ENCODE data around the gene CCNL1. TPM values are rescaled to one million over a fixed set of nuclear protein-coding genes. Genes with fewer than 3 reads are reported as not detected.

CCNL1 gene
- total and polyA plus RNA-seq, 2 of the 8 experiments (the other 6 are each of a cell fraction or from before 2014, with no cell fraction given), result 64.5 to 68.6 TPM

DNA sequence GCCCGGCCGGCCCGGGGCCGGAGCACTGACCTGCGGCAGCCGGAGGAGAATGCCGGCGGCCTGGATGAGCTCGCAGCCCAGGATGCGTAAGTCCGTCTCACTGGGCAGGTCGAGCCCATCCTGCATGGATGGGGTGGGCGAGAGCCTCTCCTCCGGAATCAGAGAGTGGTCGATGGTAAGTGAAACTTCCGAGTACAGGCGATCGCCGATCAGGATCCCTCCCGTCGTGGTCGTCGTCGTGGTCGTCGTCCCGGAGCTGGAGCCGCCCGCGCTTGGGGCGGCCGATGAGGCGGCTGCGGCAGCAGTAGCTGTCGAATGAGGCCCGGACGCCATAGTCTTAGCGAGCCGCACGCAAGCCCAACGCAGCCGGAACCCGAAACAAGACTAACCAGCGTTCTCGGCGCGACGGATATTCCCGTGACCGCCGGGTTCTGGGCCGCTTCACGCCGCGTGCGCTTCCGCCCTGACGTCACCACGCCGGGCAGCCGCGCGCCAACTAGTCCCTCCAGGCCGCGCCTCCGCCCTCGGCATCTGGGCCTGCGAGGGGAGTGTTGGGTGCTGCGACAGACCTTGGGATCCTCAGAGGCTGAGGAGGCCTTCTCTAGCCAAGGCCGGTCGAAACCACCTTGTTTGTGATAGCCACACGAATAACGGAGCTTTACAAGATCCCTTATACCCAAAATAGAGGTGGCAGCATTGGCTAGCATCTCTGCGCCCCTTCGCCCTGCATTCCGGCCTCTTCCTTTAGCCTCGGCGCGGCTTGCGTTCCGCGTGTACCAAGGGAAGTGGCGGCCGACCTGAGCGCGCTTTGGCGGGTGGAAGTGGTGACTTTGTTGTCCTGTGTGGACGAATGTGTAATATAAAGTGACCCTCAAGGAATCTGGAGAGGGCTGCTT is at the start of gene CCNL1 (continued):
- TF ChIP-seq BCL11A (IDR thresholded peaks at IDR 0.05; ENCODE audit: low read depth in 2 of 2, low read length in 2 of 2) (no peak), GTF2F1 (IDR thresholded peaks at IDR 0.05; ENCODE audit: borderline replicate concordance, low read depth, low read length) (peak; percentile 96), BRCA1 (IDR thresholded peaks at IDR 0.05; ENCODE audit: low read depth, low read length) (peak; percentile 60; the same call in 1 of the 2 replicates), POU5F1 (IDR thresholded peaks at IDR 0.05; ENCODE audit: low read depth, low read length) (no peak), JUND (IDR thresholded peaks at IDR 0.05; ENCODE audit: low read length) (peak; percentile 91), YY1 (IDR thresholded peaks at IDR 0.05; ENCODE audit: low read depth, low read length) (peak; percentile 82), CHD7 (IDR thresholded peaks at IDR 0.05; ENCODE audit: insufficient replicate concordance, low read length) (no peak), KDM4A (IDR thresholded peaks at IDR 0.05; ENCODE audit: low read depth, low read length, severe bottlenecking) (peak; percentile 35), KDM1A (IDR thresholded peaks at IDR 0.05; ENCODE audit: borderline replicate concordance, low read length) (peak; percentile 37; the same call in 1 of the 2 replicates), SP1 (IDR thresholded peaks at IDR 0.05; ENCODE audit: low read depth, low read length) (peak; percentile 82)
